Glomerular visceral epithelial cell (primary cell): ENCODE results near the gene IFT88.
A peak's percentile ranks its signal among the peaks of the same experiment; 100 is the strongest.

Source experiments
- DNase-seq: peaks from one replicate; pipeline ENCODE4 v3.0.0-alpha.2; 2016; ENCODE audit errors: extremely low spot score

IFT88 gene

GRCh38 chr13:20686863-20687579 is 120.1 kb downstream of the IFT88 start:
- DNase-seq: no peak

GRCh38 chr13:20689291-20689690 is 122.3 kb downstream of the IFT88 start:
- no peak for DNase-seq

- no peak for DNase-seq
Observed at GRCh38 chr13:20691616-20692015, 124.7 kb downstream of the IFT88 start.

- DNase-seq: no peak
Observed at GRCh38 chr13:20696073-20696472, 129.1 kb downstream of the IFT88 start.

- no peak for DNase-seq
Observed at GRCh38 chr13:20699715-20700114, 132.8 kb downstream of the IFT88 start.

GRCh38 chr13:20700288-20700687 is 133.3 kb downstream of the IFT88 start:
- no peak for DNase-seq

GRCh38 chr13:20701461-20701860 is 134.5 kb downstream of the IFT88 start:
- DNase-seq: no peak

GRCh38 chr13:20702530-20702914 is 135.6 kb downstream of the IFT88 start:
- DNase-seq: no peak

GRCh38 chr13:20702915-20703779 is 136.2 kb downstream of the IFT88 start, which contains the start of gene IL17D:
Gene IL17D, plus strand, starts transcription at chr13:20703699. Its CDS starts 303 bp downstream, at chr13:20704002.
- DNase-seq: peak; percentile 21

GRCh38 chr13:20703780-20704458 is 137.0 kb downstream of the IFT88 start:
- DNase-seq: peak; percentile 79

GRCh38 chr13:20704459-20705069 is 137.6 kb downstream of the IFT88 start:
- no peak for DNase-seq

- no peak for DNase-seq
Observed at GRCh38 chr13:20706661-20707060, 139.7 kb downstream of the IFT88 start.

- no peak for DNase-seq
Observed at GRCh38 chr13:20708216-20708615, 141.3 kb downstream of the IFT88 start.

- no peak for DNase-seq
Observed at GRCh38 chr13:20709369-20709768, 142.4 kb downstream of the IFT88 start.

GRCh38 chr13:20709782-20710181 is 142.8 kb downstream of the IFT88 start:
- no peak for DNase-seq

- no peak for DNase-seq
Observed at GRCh38 chr13:20711301-20712044, 144.5 kb downstream of the IFT88 start.

GRCh38 chr13:20713014-20713376 is 146.0 kb downstream of the IFT88 start:
- no peak for DNase-seq

GRCh38 chr13:20713751-20714150 is 146.8 kb downstream of the IFT88 start:
- peak; percentile 29 for DNase-seq

- DNase-seq: no peak
Observed at GRCh38 chr13:20714161-20714560, 147.2 kb downstream of the IFT88 start.

GRCh38 chr13:20714563-20715329 is 147.8 kb downstream of the IFT88 start:
- no peak for DNase-seq

- no peak for DNase-seq
Observed at GRCh38 chr13:20715330-20715712, 148.4 kb downstream of the IFT88 start.
